ENCODE data around the gene SLC30A7.

GRCh38 chr1:101004670-101005069 is 108.8 kb downstream of the SLC30A7 start:
- TF ChIP-seq, protein P1, sequence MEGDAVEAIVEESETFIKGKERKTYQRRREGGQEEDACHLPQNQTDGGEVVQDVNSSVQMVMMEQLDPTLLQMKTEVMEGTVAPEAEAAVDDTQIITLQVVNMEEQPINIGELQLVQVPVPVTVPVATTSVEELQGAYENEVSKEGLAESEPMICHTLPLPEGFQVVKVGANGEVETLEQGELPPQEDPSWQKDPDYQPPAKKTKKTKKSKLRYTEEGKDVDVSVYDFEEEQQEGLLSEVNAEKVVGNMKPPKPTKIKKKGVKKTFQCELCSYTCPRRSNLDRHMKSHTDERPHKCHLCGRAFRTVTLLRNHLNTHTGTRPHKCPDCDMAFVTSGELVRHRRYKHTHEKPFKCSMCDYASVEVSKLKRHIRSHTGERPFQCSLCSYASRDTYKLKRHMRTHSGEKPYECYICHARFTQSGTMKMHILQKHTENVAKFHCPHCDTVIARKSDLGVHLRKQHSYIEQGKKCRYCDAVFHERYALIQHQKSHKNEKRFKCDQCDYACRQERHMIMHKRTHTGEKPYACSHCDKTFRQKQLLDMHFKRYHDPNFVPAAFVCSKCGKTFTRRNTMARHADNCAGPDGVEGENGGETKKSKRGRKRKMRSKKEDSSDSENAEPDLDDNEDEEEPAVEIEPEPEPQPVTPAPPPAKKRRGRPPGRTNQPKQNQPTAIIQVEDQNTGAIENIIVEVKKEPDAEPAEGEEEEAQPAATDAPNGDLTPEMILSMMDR (IDR thresholded peaks at IDR 0.05) = no peak
- TF ChIP-seq POLR2AphosphoS5 (IDR thresholded peaks at IDR 0.05) = no peak

Measured in prostate gland (tissue), 2 donors.